Activated T-cell treated with anti-CD3 and anti-CD28 coated beads for 4 hours (primary cell): ENCODE results near the gene FBXL5.

Source experiments
- DNase-seq: peaks from one replicate; pipeline ENCODE4 v3.0.0-alpha.2; 2020

Gene FBXL5, protein sequence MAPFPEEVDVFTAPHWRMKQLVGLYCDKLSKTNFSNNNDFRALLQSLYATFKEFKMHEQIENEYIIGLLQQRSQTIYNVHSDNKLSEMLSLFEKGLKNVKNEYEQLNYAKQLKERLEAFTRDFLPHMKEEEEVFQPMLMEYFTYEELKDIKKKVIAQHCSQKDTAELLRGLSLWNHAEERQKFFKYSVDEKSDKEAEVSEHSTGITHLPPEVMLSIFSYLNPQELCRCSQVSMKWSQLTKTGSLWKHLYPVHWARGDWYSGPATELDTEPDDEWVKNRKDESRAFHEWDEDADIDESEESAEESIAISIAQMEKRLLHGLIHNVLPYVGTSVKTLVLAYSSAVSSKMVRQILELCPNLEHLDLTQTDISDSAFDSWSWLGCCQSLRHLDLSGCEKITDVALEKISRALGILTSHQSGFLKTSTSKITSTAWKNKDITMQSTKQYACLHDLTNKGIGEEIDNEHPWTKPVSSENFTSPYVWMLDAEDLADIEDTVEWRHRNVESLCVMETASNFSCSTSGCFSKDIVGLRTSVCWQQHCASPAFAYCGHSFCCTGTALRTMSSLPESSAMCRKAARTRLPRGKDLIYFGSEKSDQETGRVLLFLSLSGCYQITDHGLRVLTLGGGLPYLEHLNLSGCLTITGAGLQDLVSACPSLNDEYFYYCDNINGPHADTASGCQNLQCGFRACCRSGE

DNA sequence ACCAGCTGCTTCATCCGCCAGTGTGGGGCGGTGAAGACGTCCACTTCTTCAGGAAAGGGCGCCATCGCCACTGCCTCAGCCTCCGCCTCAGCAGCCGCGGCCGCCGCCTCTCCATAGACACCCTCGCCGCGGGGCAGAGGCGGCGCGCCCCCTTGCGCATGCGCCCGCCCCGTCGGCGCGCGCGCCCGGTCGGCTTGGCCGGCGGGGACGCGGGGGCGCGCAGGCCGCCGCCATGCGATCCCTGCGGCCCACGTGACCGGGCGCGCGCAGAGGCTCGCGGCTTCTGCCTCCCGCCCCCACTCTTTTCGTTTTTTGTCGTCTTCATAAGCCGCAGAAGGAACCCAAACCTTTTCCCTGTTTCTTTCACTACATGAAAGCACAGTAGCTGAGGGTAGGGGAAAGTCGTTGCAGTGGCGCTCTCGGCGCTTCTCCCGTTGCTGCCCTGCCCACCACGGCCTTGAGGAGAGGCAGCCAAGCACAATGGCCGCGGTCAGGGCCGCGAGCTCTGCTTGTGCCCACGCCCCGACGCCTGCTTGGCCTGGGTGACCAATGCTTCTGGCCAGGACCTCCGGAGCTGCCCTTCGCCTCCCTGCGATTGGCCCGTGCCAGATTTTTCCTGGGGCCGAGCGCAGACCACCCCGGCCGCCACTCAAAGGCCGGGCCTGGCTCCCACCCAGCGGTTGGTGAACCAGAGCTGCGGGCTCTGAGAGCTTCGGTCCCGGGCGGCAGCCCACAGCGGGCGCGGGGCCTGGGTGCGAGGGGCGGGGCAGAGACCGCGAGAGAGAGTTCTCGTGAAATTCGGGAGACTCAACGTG is at the start of gene FBXL5:
FBXL5 (minus strand) TSS at position 135 of the 815 bp plus-strand sequence; CDS start at position 65, 70 bp downstream.
- peak; percentile 69 for DNase-seq

DNA sequence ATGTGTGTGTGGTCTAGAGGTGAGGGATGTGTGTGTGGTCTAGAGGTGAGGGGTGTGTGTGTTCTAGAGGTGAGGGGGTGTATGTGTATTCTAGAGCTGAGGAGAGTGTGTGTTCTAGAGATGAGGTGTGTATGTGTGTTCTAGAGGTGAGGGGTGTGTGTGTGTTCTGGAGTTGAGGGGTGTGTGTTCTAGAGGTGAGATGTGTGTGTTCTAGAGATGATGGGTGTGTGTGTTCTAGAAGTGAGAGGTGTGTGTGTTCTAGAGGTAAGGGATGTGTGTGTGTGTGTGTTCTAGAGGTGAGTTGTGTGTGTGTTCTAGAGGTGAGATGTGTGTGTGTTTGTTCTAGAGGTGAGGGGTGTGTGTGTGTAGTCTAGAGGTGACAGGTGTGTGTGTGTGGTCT is 49.0 kb upstream of the FBXL5 start:
- no peak for DNase-seq

DNA sequence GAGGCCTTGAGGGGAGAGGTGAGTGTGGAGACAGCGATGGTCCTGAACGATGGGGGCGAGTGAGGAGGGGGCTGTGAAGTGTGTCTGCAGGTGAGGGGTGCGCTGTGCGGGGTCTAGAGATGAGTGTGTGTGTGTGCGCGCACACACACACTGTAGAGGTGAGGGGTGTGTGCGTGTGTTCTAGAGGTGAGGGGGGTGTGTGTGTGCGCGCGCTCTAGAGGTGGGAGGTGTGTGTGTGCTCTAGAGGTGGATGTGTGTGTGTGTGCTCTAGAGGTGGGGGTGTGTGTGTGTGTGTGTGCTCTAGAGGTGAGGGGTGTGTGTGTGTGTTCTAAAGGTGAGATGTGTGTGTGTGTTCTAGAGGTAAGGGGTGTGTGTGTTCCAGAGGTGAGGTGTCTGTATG is 48.3 kb upstream of the FBXL5 start:
- no peak for DNase-seq

DNA sequence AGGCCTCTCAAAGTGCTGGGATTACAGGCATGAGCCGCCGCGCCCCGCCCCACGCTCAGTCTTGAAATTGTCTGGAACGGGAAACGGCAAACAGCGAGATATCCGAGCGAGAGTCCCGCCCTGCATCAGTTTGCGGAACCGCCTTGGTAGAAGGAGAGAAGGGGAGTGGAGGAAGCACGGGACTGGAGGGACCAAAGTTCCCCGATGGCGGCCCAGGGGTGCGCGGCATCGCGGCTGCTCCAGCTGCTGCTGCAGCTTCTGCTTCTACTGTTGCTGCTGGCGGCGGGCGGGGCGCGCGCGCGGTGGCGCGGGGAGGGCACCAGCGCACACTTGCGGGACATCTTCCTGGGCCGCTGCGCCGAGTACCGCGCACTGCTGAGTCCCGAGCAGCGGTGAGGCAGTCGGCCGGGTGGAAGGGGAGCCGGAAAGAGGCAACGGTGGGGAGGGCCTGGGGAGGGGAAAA is 47.8 kb upstream of the FBXL5 start, which contains the start of gene BST1:
BST1 (plus strand) TSS at position 125 of the 463 bp plus-strand sequence; CDS start at position 205, 80 bp downstream.
- peak; percentile 7 for DNase-seq

DNA sequence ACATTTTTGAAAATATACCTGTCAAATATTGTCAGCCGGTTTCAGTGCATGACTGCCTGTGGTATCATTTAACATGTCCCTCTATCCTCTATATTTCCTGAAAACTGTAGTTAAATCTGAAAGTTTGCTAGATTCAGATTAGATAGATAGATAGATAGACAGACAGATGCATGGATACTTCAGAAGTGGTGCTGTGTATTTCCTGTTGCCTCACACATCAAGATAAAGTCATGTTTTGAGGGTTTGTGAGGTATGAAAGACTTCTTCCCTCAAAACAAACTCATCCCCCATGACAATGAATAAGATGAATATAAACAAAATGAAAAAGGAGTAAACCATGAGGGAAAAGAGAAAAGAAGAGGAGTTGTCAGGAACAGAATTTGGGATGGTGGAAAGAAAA is 41.7 kb upstream of the FBXL5 start:
- no peak for DNase-seq

DNA sequence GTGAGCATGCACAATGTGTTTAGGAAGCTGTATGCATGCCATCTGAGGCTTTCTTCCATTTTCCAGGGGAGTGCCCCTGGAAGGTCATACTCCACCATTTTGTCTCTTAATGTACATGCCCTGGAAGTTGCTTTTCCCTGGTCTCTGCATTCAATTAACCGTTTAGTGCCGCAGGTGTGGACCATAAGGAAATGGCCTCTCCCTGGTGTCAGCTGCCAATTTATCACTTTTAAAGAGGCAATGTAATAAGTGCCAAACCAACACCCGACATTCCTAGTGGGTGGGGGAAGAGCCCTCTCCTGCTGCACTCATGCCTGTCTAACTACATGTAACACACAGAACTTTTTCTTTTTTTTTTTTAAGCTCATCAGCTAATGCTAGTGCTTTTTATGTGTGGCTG is 40.6 kb upstream of the FBXL5 start:
- no peak for DNase-seq

DNA sequence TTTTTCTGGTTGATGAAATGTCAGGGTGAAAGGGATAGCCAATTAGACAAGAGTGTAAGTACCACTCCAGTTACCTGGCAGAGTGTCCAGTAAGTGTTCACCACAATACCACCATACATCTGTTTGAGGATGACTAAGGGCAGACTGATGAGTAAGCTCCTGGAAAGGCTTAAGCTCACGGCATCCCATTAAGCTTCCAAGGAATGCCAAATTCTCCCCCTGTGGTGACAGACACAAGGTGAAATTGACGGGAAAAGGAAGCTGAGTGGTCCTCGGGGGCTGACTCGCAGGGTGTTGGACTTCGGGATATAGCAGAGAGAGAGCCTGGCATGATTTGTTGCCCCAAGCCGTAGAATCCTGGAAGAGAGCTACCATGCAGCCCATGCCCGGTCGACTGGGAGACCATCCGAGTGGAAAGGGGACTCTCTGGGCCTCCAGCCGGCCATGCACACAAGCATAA is 40.1 kb upstream of the FBXL5 start:
- no peak for DNase-seq

DNA sequence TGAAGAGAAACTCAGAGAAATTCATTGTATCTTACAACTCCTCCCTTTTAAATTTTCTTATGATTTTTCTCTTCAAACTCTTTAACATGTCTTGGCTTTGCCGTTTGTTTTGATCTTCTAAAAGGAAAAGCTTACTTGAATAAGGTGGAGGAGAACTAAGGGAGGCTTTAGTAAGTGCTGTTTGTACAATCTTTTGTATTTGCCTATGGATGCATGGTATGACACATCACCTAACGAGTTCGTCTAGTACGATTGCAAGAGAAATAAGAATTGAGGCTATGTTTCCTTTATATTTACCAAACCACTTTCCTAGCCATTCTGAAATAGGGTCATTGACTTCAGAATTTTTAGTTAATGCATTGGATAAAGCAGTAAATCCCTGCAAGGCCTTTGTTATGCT is 39.3 kb upstream of the FBXL5 start:
- no peak for DNase-seq

DNA sequence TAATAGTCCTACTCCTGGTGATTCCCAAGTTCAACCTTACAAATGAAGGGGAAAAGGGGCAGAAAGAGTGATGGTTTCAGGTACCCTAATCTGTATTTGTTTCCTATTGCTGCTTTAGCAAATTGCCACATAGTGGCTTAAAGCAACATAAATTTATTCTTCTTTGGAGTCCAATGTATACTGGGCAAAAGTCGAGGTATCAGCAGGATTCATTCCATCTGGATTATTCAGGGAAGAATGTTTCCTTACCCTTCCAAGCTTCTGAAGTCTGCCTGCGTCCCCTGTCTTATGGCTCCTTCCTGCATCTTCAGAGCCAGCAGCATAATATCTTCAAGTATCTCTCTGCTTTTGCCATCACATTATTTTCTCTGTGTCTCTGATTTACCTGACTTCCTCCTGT is 37.4 kb upstream of the FBXL5 start:
- DNase-seq, result no peak

DNA sequence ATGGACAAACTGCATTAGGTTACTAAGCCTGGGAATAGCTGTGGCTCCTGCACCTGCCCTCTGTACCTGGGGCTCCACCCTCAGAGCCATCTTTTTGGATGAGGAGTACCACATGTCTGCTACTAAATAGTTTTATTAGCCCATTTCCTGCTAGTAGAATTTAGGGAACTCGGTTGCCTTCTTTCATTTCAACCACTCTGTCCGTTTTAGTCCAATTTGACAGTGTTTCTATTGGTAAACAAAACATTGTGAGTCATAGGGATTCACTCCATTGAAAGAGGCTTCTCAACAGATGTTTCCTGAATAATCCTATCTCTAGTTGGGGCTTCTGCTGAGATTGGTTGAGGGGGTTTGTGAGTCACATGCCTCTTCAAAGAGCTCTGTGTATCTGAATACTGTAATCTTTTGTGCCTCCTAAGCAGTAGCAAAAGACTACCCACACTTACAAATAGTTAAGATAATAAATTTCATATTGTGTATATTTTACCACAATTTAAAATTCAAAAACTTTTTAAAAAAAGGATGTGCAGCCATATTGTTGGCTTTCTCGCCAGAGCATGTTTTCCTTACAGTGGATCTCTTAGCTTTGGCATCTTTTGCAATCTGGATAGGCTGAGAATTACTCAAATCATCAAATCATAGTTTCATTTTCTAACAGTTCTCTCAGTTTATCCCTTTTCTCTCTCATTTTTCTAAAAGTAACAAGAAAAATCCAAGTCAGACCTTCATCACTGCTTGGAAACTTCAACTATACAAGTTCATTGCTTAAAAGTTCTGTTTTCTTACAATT is 36.4 kb upstream of the FBXL5 start:
- no peak for DNase-seq

DNA sequence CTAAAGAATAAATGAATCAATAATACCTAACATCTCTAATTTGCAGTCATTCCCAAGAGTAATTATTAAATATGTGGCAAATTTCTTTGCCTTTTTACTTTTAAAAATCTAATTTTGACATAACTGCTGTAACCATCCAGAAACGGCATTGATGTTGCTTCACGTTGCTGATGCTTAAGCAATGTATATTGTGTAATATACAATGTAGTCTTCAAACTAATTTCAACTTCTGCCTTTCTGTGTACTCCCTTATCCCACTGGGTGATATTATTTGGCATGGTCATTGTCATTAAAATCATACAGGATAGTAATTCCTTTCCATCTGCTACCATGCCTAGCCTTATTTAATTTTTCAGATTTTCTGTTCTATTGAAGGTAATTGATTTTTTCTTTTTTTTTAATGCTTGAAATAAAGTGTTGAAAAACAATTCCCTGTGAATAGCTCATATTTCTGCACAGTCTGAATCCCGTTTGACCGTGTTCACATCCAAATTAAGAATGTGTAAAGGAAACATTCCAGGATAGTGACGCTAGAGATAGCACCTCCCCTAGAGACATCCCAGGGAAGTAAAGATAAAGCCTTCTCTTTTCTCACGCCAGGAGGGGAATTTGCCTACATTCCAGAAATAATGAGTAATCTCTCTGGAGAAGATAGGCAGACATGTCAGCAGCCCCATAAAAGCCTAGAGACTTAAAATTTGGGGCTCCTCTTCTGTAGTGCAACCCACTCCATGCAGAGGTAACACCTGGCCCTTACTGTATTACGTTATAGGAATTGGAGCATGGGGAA is 35.1 kb upstream of the FBXL5 start:
- DNase-seq, result no peak

DNA sequence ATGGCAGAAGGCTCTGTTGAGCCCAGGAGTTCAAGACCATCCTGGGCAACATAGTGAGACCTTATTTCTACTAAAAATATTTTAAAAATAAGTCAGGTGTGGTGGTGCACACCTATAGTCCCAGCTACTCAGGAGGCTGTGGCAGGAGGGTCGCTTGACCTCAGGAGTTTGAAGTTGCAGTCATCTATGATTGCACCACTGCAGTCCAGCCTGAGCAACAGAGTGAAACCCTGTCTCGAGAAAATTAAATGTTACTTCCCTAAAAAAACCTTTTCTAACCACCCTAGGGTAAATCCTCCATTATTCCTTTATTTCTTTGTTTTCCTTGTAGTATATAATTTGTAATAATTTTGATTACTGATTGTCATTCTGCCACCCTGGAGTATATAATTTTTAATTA is 34.4 kb upstream of the FBXL5 start:
- no peak for DNase-seq

DNA sequence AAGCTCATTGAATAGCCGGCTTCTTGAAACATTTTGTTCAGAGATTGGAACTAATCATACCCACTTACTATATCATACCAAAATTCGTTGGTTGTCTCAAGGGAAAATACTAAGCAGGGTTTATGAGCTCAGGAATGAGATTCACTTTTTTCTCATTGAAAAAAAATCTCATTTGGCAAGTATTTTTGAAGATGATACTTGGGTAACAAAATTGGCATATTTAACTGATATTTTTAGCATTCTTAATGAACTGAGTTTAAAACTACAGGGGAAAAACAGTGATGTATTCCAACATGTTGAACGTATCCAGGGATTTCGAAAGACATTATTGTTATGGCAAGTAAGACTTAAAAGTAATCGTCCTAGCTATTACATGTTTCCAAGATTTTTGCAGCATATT is 32.9 kb upstream of the FBXL5 start:
- no peak for DNase-seq

DNA sequence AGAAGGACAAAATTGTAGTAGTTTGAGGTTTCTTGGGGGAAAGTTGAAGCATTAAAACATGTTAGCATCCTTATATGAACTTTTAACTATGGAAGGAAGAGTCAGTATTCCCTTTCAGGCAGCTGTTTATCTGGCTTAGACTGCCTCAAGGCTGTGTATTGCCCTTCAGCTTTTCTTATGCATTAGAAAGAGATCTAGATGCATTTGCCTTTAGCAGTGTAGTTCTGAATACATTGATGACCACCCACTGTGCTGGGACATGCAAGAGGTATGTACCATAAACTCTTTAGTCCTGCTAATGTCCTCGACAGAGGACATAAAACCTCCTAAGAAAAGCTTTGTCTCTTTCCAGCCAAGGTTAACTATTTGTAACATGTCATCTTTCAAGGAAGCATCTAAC is 29.3 kb upstream of the FBXL5 start:
- no peak for DNase-seq

DNA sequence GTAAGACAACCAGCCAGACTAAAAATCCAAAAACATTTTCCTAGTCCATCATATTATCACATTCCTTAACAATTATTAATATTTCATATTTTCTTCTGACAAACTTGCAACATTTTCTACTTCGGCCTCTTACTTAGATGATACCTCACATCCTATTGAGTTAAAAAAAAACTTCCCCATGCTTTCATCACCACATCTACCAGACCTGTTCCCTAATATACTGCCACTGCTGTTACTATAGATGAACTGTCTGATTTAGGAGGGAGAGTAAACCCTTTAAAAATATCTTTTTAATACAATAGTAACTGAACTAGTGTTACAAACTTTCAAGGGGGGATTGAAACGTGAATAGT is 28.0 kb upstream of the FBXL5 start:
- DNase-seq, result no peak

DNA sequence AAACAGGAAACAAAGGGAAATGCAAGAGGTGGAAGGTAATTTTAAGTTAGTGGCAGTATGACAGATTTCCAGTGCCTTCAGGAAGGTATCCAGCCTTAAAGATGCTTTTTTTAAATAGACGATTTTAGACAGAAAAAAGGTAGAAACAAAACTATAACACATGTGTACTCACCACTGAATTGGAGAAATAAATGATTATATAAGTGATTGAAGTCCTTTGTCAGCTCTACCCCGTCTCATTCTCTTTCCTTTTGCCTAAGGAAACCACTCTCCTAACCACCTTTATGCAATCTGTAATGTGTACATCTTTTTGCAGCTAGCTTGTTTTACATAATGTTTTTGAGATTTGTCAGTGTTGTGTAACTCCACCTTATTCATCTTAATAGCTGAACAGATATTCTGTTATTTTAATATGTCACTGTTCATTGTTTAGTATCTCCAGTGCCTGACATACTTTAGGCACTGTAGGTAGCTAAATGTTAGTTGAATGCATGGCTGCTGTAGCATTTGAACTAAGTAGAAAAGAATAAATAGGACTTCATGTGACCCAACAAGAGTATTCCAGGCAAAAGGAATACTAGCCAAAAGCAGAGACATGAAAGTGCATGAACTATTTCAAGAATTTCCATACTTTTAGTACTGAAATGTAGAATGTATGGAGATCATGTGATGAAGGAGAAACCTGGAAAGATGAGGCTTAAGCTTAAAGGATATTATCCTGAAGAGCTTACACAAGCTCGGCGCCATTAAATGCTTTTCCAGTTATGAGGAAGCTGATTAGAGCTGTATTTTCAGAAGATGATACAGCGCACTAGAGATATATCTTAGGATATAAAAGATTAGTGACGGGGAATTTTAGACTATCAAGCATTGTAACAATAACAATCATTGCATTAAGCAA is 27.3 kb upstream of the FBXL5 start:
- DNase-seq, result no peak

DNA sequence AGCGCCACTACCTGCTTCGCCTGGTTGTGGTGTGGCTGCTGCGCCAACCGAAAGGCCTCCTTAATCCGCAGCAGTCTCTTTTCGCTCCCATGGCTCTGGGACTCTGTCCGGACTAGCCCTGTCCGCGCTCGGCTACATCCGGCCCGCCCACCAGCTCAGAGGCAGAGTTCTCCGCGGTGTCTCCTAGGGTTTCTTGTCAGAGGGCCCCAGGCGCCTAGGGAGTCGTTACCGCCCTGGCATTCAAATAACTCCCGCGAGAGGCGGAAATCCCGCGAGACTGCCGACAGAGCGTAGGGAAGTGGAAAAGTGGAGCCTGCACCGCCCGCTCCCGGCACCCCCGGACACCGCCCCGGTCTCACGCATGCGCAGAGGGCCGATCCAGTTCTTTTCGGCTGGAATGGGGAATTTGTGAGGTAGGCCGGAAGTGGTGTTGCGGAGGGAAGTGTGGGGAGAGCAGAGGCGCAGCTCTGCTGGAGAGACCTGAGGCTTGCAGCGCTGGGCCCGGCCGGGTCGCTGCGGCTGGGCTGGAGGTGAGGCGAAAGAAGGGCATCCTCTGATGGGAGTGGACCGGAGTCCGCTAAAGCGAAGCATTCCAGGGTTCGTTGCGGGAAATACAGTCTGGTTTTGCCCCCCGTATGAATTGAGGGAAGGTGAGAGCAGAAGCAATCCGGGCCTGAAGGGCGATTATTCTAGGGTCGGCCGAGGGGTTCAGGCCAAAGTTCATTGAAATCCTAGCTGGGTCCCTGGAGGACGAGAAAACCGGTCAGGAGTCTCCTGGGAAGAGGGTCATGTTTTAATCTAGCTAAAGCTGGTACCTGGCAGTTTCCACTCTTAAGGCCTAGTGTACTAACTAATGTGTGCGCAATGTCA is 26.4 kb upstream of the FBXL5 start, which contains the start of gene FAM200B:
FAM200B (plus strand) TSS at position 456 of the 870 bp plus-strand sequence. CDS start 5,151 bp downstream, outside the sequence.
- DNase-seq, result peak; percentile 99

DNA sequence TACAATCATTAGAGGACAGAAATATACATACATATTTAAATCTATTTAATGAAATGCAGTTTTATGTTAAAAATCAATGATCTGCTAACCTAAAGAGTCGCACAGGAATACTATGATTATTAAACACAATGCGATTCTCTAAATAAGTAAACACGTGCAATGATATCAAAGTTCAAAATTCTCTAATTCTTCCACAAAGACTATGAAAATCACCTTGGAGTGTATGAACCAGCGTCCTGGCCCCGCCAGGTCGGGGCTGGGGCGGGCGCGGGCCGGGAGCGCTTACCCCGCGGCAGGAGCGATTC is 25.9 kb upstream of the FBXL5 start:
- no peak for DNase-seq

DNA sequence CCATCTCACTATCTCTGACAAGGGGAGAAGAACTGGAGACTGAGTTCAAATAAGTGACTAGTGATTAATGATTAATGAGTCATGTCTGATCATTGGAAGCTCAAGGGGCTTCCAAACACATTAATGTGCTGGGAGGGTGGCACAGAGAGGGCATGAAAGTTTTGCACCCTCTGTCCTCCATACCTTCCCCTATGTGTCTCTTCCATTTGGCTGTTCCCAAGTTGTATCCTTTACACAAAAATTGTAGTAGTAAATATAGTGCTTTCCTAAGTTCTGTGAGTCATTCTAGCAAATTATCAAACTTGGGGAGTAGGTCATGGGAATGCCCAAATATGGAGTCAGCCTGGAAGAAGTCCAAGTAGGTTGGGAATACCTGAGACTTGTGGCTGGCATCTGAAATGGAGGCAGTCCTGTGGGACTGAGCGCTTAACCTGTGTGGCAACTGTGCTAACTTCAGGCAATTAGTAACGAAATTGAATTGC is 22.4 kb upstream of the FBXL5 start:
- DNase-seq, result no peak
